Lower lobe of right lung (tissue), 2 donors: Measurements from ENCODE around the gene PALM. TPM values are rescaled to one million over a fixed set of nuclear protein-coding genes. Genes with fewer than 3 reads are reported as not detected.

Source experiments
- ATAC-seq, 2 donors: fragments of 200-7000 bp; cut with Tn5 transposase; one replicate each; pipeline ENCODE4 v1.9.1; 2020 to 2022; ENCODE audit warnings: mild to moderate bottlenecking in 2 of 2, moderate library complexity in 2 of 2
- DNase-seq: peaks from one replicate; pipeline ENCODE4 v3.0.0-alpha.2; 2020
- H3K27ac ChIP-seq: fragments of 200-600 bp; one replicate; pipeline ENCODE4 v1.8.0; 2022
- H3K27me3 ChIP-seq: fragments of 200-600 bp; one replicate; pipeline ENCODE4 v1.8.0; 2022; ENCODE audit warnings: low read depth
- H3K36me3 ChIP-seq: fragments of 200-600 bp; one replicate; pipeline ENCODE4 v1.8.0; 2022; ENCODE audit warnings: mild to moderate bottlenecking
- H3K4me1 ChIP-seq: fragments of 200-600 bp; one replicate; pipeline ENCODE4 v1.8.0; 2022
- H3K4me3 ChIP-seq: fragments of 200-600 bp; one replicate; pipeline ENCODE4 v1.8.0; 2022; ENCODE audit warnings: mild to moderate bottlenecking
- H3K9me3 ChIP-seq: fragments of 200-600 bp; one replicate; pipeline ENCODE4 v1.8.0; 2022
- CTCF ChIP-seq: fragments of 200-600 bp; IDR thresholded peaks from one replicate; pipeline ENCODE4 v1.8.0; 2022; ENCODE audit warnings: antibody characterized with exemption, mild to moderate bottlenecking
- intact Hi-C: fragments of 100-400 bp; cut with DNase I; formaldehyde crosslinking; loops from one replicate; pipeline ENCODE4 v1.11.0; 2022
- total RNA-seq: library from RNA; stranded (reverse); fragmentation: NEBNext Ultra II Directional; extraction: Animal tissue kit (Norgen Biotek cat#: 25700); gene quantifications from one replicate; pipeline ENCODE4 v1.2.1, GENCODE V29; 2021
- donor health status: DM: no; HTN: yes; CAD: no; lungs with severe emphysema.

PALM gene
- total RNA-seq, 1 donor from 2014 or later: 37.0 TPM

- no peak for ATAC-seq
- TF ChIP-seq CTCF: no peak
- Histone ChIP-seq H3K36me3 (no peaks in the 10 kb centered on the region), H3K27ac (no peak overlapping the region), H3K4me3 (no peak overlapping the region), H3K9me3 (peaks cover 7% of the 10 kb centered on the region), H3K4me1 (peaks cover 12% of the 10 kb centered on the region), H3K27me3 (no peaks in the 10 kb centered on the region)
- intact Hi-C loops: no loop called here
- DNase-seq: no peak
Measured at GRCh38 chr19:749811-750210, 41.1 kb downstream of the PALM start.

GRCh38 chr19:750640-751423, 42.1 kb downstream of the PALM start, which contains the start of gene MISP:
MISP (plus strand) TSS chr19:751112; CDS start chr19:756947, 5,835 bp downstream.
- peak within 1 kb of the TSS; percentile 80 for H3K27ac ChIP-seq
- intact Hi-C loops: no loop called here
- TF ChIP-seq CTCF: no peak
- peaks cover 12% of the 10 kb centered on the region for H3K4me1 ChIP-seq
- H3K4me3 ChIP-seq: peak within 1 kb of the TSS; percentile 38
- no peaks in the 10 kb centered on the region for H3K36me3 ChIP-seq
- ATAC-seq (peak; percentile 70 to 82), DNase-seq (peak; percentile 80)
- no peaks in the 10 kb centered on the region for H3K27me3 ChIP-seq
- peaks cover 7% of the 10 kb centered on the region for H3K9me3 ChIP-seq

- ATAC-seq: peak; percentile 66 to 79
- intact Hi-C loops: no loop called here
- no peak for DNase-seq
Measured at GRCh38 chr19:751501-752341, 43.0 kb downstream of the PALM start.

GRCh38 chr19:752652-753517, 44.1 kb downstream of the PALM start:
- DNase-seq (peak; percentile 87), ATAC-seq (peak; percentile 86 to 90)
- no peaks in the 10 kb centered on the region for H3K27me3 ChIP-seq
- H3K4me1 ChIP-seq: peaks cover 12% of the 10 kb centered on the region
- no peaks in the 10 kb centered on the region for H3K36me3 ChIP-seq
- peak overlapping the region; percentile 80 for H3K27ac ChIP-seq
- no peak for TF ChIP-seq CTCF
- intact Hi-C loops: no loop called here
- peak overlapping the region; percentile 25 for H3K4me3 ChIP-seq
- peaks cover 2% of the 10 kb centered on the region for H3K9me3 ChIP-seq

More at GRCh38 chr19:751501-752341, 43.0 kb downstream of the PALM start:
- no peaks in the 10 kb centered on the region for H3K27me3 ChIP-seq
- TF ChIP-seq CTCF: no peak
- H3K36me3 ChIP-seq: no peaks in the 10 kb centered on the region
- peaks cover 12% of the 10 kb centered on the region for H3K4me1 ChIP-seq
- peak overlapping the region; percentile 38 for H3K4me3 ChIP-seq
- peaks cover 7% of the 10 kb centered on the region for H3K9me3 ChIP-seq
- H3K27ac ChIP-seq: peak overlapping the region; percentile 80

GRCh38 chr19:754530-754929, 45.8 kb downstream of the PALM start:
- intact Hi-C loops: no loop called here
- H3K9me3 ChIP-seq: no peaks in the 10 kb centered on the region
- H3K4me3 ChIP-seq: no peak overlapping the region
- H3K27ac ChIP-seq: no peak overlapping the region
- TF ChIP-seq CTCF: no peak
- H3K27me3 ChIP-seq: no peaks in the 10 kb centered on the region
- H3K36me3 ChIP-seq: no peaks in the 10 kb centered on the region
- peaks cover 12% of the 10 kb centered on the region for H3K4me1 ChIP-seq
- ATAC-seq: no peak
- DNase-seq: no peak
